Measurements from ENCODE around the gene BEND6.

Gene BEND6

GRCh38 chr6:57063847-57064246 lies 108.9 kb downstream of the BEND6 start:
- Histone ChIP-seq H3K36me3 (ENCODE audit: control insufficient read depth, insufficient read depth, low read length) (peaks cover 1% of the 10 kb centered on the region), H3K27me3 (replicated peaks; ENCODE audit: control insufficient read depth, insufficient read depth, low read length) (no peaks in the 10 kb centered on the region), H3K4me3 (replicated peaks; ENCODE audit: low read depth, low read length) (no peak overlapping the region)
- TF ChIP-seq, protein P1, sequence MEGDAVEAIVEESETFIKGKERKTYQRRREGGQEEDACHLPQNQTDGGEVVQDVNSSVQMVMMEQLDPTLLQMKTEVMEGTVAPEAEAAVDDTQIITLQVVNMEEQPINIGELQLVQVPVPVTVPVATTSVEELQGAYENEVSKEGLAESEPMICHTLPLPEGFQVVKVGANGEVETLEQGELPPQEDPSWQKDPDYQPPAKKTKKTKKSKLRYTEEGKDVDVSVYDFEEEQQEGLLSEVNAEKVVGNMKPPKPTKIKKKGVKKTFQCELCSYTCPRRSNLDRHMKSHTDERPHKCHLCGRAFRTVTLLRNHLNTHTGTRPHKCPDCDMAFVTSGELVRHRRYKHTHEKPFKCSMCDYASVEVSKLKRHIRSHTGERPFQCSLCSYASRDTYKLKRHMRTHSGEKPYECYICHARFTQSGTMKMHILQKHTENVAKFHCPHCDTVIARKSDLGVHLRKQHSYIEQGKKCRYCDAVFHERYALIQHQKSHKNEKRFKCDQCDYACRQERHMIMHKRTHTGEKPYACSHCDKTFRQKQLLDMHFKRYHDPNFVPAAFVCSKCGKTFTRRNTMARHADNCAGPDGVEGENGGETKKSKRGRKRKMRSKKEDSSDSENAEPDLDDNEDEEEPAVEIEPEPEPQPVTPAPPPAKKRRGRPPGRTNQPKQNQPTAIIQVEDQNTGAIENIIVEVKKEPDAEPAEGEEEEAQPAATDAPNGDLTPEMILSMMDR (IDR thresholded peaks at IDR 0.05; ENCODE audit: insufficient read depth, low read length, poor library complexity, severe bottlenecking) = no peak
- DNase-seq (ENCODE audit: extremely low read depth, insufficient read length) = no peak

- TF ChIP-seq, protein P1 (IDR thresholded peaks at IDR 0.05; ENCODE audit: insufficient read depth, low read length, poor library complexity, severe bottlenecking) = no peak
- H3K4me3 ChIP-seq (replicated peaks; ENCODE audit: low read depth, low read length) = no peak overlapping the region
- H3K27me3 ChIP-seq (replicated peaks; ENCODE audit: control insufficient read depth, insufficient read depth, low read length) = no peaks in the 10 kb centered on the region
Measured at GRCh38 chr6:57064809-57065208, 109.9 kb downstream of the BEND6 start.

GRCh38 chr6:57068061-57068460 lies 113.2 kb downstream of the BEND6 start:
- Histone ChIP-seq H3K4me3 (replicated peaks; ENCODE audit: low read depth, low read length) (no peak overlapping the region), H3K27me3 (replicated peaks; ENCODE audit: control insufficient read depth, insufficient read depth, low read length) (no peaks in the 10 kb centered on the region), H3K36me3 (ENCODE audit: control insufficient read depth, insufficient read depth, low read length) (no peaks in the 10 kb centered on the region; the same call in 1 of the 2 replicates)
- DNase-seq (ENCODE audit: extremely low read depth, insufficient read length) = no peak
- TF ChIP-seq, protein P1 (IDR thresholded peaks at IDR 0.05; ENCODE audit: insufficient read depth, low read length, poor library complexity, severe bottlenecking) = no peak

More at GRCh38 chr6:57064809-57065208, 109.9 kb downstream of the BEND6 start:
- peaks cover 1% of the 10 kb centered on the region for H3K36me3 ChIP-seq (ENCODE audit: control insufficient read depth, insufficient read depth, low read length)
- no peak for DNase-seq (ENCODE audit: extremely low read depth, insufficient read length)

DNA sequence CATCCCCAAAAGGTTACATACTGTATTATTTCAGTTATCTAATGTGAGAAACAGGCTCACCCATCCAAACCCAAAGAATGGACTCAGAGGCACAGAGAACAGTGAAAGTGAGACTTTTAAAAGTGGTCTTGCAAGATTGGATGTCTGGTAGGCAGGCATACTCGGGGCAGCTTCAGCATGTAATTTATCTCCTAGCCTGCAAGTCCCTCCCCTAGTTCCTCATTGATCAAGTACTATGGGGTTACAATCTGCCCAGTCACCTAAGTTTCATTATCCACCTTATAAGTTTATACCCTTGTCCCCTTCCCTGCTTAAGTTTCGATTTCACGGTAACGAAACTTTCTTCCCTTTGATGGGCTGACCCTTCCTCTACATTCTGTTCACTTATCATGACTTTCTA lies 114.3 kb downstream of the BEND6 start:
- no peaks in the 10 kb centered on the region; the same call in 1 of the 2 replicates for H3K36me3 ChIP-seq (ENCODE audit: control insufficient read depth, insufficient read depth, low read length)
- no peaks in the 10 kb centered on the region for H3K27me3 ChIP-seq (replicated peaks; ENCODE audit: control insufficient read depth, insufficient read depth, low read length)

GRCh38 chr6:57069920-57070331 lies 115.0 kb downstream of the BEND6 start:
- Histone ChIP-seq H3K27me3 (replicated peaks; ENCODE audit: control insufficient read depth, insufficient read depth, low read length) (no peaks in the 10 kb centered on the region), H3K4me3 (replicated peaks; ENCODE audit: low read depth, low read length) (no peak overlapping the region), H3K36me3 (ENCODE audit: control insufficient read depth, insufficient read depth, low read length) (no peaks in the 10 kb centered on the region; the same call in 1 of the 2 replicates)
- DNase-seq (ENCODE audit: extremely low read depth, insufficient read length) = no peak
- TF ChIP-seq, protein P1 (IDR thresholded peaks at IDR 0.05; ENCODE audit: insufficient read depth, low read length, poor library complexity, severe bottlenecking) = no peak

More for the DNA sequence above, 114.3 kb downstream of the BEND6 start:
- DNase-seq (ENCODE audit: extremely low read depth, insufficient read length) = no peak
- H3K4me3 ChIP-seq (replicated peaks; ENCODE audit: low read depth, low read length) = no peak overlapping the region
- TF ChIP-seq, protein P1 (IDR thresholded peaks at IDR 0.05; ENCODE audit: insufficient read depth, low read length, poor library complexity, severe bottlenecking) = no peak

GRCh38 chr6:57072108-57072507 lies 117.2 kb downstream of the BEND6 start:
- DNase-seq (ENCODE audit: extremely low read depth, insufficient read length) = no peak
- Histone ChIP-seq H3K27me3 (replicated peaks; ENCODE audit: control insufficient read depth, insufficient read depth, low read length) (no peaks in the 10 kb centered on the region), H3K4me3 (replicated peaks; ENCODE audit: low read depth, low read length) (no peak overlapping the region), H3K36me3 (ENCODE audit: control insufficient read depth, insufficient read depth, low read length) (no peaks in the 10 kb centered on the region)
- TF ChIP-seq, protein P1 (IDR thresholded peaks at IDR 0.05; ENCODE audit: insufficient read depth, low read length, poor library complexity, severe bottlenecking) = no peak

Data from GM06990 (cell line).